ENCODE measurements around the gene USH1G.

Gene USH1G

DNA sequence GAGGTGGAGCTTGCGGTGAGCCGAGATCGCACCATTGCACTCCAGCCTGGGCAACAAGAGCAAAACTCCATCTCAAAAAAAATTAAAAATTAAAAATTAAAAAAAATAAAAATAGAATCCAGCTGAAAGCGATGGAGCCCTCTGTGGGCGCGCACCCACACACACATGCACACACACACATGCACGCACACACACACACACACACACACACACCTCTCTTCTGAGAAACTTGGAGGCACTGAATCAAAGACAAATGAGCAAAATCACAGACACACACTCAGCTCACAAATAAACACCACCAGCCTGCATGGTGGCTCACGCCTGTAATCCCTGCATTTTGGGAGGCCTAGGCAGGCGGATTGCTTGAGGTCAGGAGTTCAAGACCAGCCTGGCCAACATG is 20.0 kb downstream of the USH1G start:
- ChIA-PET POLR2A (no interaction called here), CTCF (no interaction called here)
- H3K4me3 ChIP-seq (ENCODE audit: low read depth, low read length): no peak overlapping the region
- TF ChIP-seq CTCF (IDR thresholded peaks at IDR 0.05; ENCODE audit: insufficient read depth, low read length, missing control alignments): no peak
- no peak for DNase-seq (ENCODE audit: low read depth, low spot score)

- ChIA-PET POLR2A (no interaction called here), CTCF (no interaction called here)
- H3K4me3 ChIP-seq (ENCODE audit: low read depth, low read length): no peak overlapping the region
- no peak for TF ChIP-seq CTCF (IDR thresholded peaks at IDR 0.05; ENCODE audit: insufficient read depth, low read length, missing control alignments)
- DNase-seq (ENCODE audit: low read depth, low spot score): no peak
Observed at GRCh38 chr17:74901353-74902135, 21.5 kb downstream of the USH1G start.

GRCh38 chr17:74900208-74900607 is 22.8 kb downstream of the USH1G start:
- no peak for DNase-seq (ENCODE audit: low read depth, low spot score)
- no peak overlapping the region for H3K4me3 ChIP-seq (ENCODE audit: low read depth, low read length)
- no peak for TF ChIP-seq CTCF (IDR thresholded peaks at IDR 0.05; ENCODE audit: insufficient read depth, low read length, missing control alignments)
- ChIA-PET CTCF (no interaction called here), POLR2A (no interaction called here)

- no peak for TF ChIP-seq CTCF (IDR thresholded peaks at IDR 0.05; ENCODE audit: insufficient read depth, low read length, missing control alignments)
- H3K4me3 ChIP-seq (ENCODE audit: low read depth, low read length): no peak overlapping the region
- no peak for DNase-seq (ENCODE audit: low read depth, low spot score)
- POLR2A ChIA-PET: no interaction called here
- CTCF ChIA-PET: interaction anchor here (1.3 kb wide), 1 partner anchor 24 kb away, joined by 3 read pairs; no protein-coding TSS in a partner anchor
Observed at GRCh38 chr17:74898376-74898946, 24.6 kb downstream of the USH1G start.

- TF ChIP-seq CTCF (IDR thresholded peaks at IDR 0.05; ENCODE audit: insufficient read depth, low read length, missing control alignments): no peak
- CTCF ChIA-PET: interaction anchor here (1.3 to 1.5 kb wide), 2 partner anchors 21 to 68 kb away, joined by 3 to 4 read pairs; partner anchors contain the start of gene FDXR
- no peak for DNase-seq (ENCODE audit: low read depth, low spot score)
- POLR2A ChIA-PET: interaction anchor here (0.6 kb wide), 1 partner anchor 21 kb away, joined by 3 read pairs; the partner anchor contains the start of gene FDXR
- no peak overlapping the region for H3K4me3 ChIP-seq (ENCODE audit: low read depth, low read length)
Observed at GRCh38 chr17:74893936-74894671, 29.0 kb downstream of the USH1G start.

All from AG04449 (cell line).